HepG2 (cell line): ENCODE data around the gene CORO1C.

Experiments used
- CTCF ChIP-seq: sonication (generic); formaldehyde crosslinking; IDR thresholded peaks from 2 replicates; pipeline ENCODE4 v1.5.0; 2020; ENCODE audit warnings: mild to moderate bottlenecking, missing genetic modification reagents, moderate library complexity
- ELF4 ChIP-seq: sonication (generic); formaldehyde crosslinking; IDR thresholded peaks from 2 replicates; pipeline ENCODE4 v1.5.0; 2020; ENCODE audit warnings: missing genetic modification reagents, mild to moderate bottlenecking, moderate library complexity, borderline replicate concordance
- HDAC1 ChIP-seq: sonication (generic); formaldehyde crosslinking; IDR thresholded peaks from 2 replicates; pipeline ENCODE4 v1.5.1; 2020; ENCODE audit warnings: mild to moderate bottlenecking, missing genetic modification reagents
- HNRNPUL1 ChIP-seq: fragments of 200-400 bp; formaldehyde crosslinking; IDR thresholded peaks from 2 replicates; pipeline ENCODE4 v1.6.1; 2017; ENCODE audit warnings: low read depth, mild to moderate bottlenecking, low read length, moderate library complexity
- MXI1 ChIP-seq: IDR thresholded peaks from 3 replicates; pipeline ENCODE4 v1.6.1; 2012; ENCODE audit warnings: low read depth, low read length, inconsistent platforms, borderline replicate concordance
- POLR2AphosphoS5 ChIP-seq: IDR thresholded peaks from 2 replicates; pipeline ENCODE4 v1.6.1; 2012; ENCODE audit warnings: low read depth, low read length
- RFX3 ChIP-seq: IDR thresholded peaks from 2 replicates; pipeline ENCODE4 v1.6.1; 2016; ENCODE audit warnings: missing biosample characterization, missing genetic modification reagents
- SP5 ChIP-seq: IDR thresholded peaks from 2 replicates; pipeline ENCODE4 v1.6.1; 2016; ENCODE audit warnings: low read depth, borderline replicate concordance
- SUZ12 ChIP-seq: fragments of 150-350 bp; IDR thresholded peaks from 2 replicates; pipeline ENCODE4 v1.6.1; 2014; ENCODE audit warnings: low read depth, low read length
- TBL1XR1 ChIP-seq: fragments of 150-350 bp; IDR thresholded peaks from 2 replicates; pipeline ENCODE4 v1.6.1; 2014; ENCODE audit warnings: borderline replicate concordance, low read length; ENCODE audit not compliant: partially characterized antibody
- ZNF501 ChIP-seq: sonication (generic); formaldehyde crosslinking; IDR thresholded peaks from 2 replicates; pipeline ENCODE4 v1.5.1; 2020; ENCODE audit warnings: mild to moderate bottlenecking, moderate library complexity, missing genetic modification reagents
- ZNF576 ChIP-seq: sonication (generic); formaldehyde crosslinking; IDR thresholded peaks from 2 replicates; pipeline ENCODE4 v1.4.0; 2020; ENCODE audit warnings: mild to moderate bottlenecking, missing genetic modification reagents
- ZNF841 ChIP-seq: sonication (generic); formaldehyde crosslinking; IDR thresholded peaks from 2 replicates; pipeline ENCODE4 v1.8.1; 2023; ENCODE audit warnings: missing genetic modification reagents, borderline replicate concordance

GRCh38 chr12:108672054-108672453 is 59.3 kb downstream of the CORO1C start:
- TF ChIP-seq TBL1XR1 (no peak), ELF4 (CRISPR knock-in tag) (no peak), MXI1 (no peak), POLR2AphosphoS5 (no peak), CTCF (CRISPR knock-in tag) (no peak), RFX3 (CRISPR knock-in tag) (no peak), SP5 (no peak), ZNF576 (CRISPR knock-in tag) (no peak), HNRNPUL1 (no peak), ZNF501 (CRISPR knock-in tag) (no peak), ZNF841 (CRISPR knock-in tag) (no peak), SUZ12 (no peak), HDAC1 (CRISPR knock-in tag) (no peak)
